NCI-H345 (cell line): ENCODE results near the gene GLG1.

Experiments used
- DNase-seq: peaks from one replicate; lab custom pipeline; 2025; lab: John Stamatoyannopoulos, UW

Gene GLG1

DNA sequence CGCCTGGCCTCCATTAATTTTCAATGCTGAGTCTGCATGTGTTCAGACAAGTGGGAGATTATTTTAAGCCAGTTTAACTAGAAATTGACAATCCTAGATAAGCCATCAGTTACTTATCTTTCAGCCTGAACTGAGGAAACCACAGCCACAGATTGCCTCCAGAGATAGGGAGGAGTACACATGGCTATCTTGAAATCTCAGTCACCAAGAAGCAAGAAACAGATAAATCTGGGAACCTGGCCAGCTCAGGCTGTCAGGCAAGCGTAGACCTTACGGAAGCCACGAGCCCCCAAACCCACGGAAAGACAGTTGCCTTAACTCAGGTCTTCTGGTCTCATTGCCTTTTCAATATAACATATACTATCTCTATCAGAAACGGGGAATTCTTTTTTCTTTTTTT lies 2.0 kb upstream of the GLG1 start:
- no peak for DNase-seq

DNA sequence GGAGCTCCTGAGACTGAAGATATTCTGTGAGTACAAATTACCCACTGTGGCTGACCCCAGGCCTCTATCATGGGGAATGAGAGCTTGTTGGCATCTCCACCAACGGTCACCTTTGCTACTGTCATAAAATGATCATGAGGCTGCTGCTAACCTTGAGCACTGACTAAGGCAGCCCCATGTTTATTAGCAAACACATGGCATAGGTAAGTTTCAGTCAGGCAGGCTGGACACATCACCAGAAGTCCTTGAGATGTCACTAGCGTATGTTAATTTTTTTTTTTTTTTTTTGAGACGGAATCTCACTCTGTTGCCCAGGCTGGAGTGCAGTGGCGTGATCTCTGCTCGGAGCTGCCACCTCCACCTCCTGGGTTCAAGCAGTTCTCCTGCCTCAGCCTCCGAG lies 1.5 kb upstream of the GLG1 start:
- DNase-seq: no peak

- DNase-seq: no peak
Observed at GRCh38 chr16:74607962-74608356, 1.0 kb upstream of the GLG1 start.

- DNase-seq: no peak
Observed at GRCh38 chr16:74607310-74607961, 522 bp upstream of the GLG1 start.

DNA sequence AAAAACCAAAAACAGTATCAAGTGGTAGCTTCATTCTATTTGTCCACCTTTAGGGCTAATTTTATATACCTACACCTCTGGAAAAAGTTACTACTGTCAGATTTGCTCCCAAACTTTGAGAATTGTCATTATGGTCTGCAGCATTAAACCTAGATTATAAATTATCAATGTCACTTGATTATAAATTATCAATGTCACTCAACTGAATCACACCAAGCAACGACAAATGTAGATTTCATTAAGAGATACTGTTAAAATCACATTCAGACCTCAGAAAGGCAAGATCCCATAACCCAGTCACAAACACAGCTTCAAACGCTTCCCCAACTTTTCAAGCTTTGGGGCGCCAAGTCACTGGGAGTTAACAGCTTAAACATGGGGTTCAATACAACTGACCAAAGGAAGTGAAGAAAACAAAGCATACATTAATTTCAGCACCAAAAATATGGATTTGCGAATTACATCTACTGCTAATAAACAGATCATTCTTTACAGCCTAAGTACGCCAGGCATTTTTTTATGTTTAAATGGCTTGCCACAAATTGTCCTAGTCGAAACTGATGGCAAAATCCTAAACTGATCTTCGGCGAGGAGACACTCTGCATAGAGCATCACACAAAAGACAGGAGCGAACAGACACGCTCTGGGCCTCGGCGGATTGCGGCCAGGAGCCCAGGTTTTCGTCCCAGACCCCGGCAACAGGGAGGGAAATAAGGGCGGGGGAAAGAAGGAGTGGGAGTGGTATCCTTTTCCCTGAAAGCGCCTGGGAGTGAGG lies 981 bp downstream of the GLG1 start:
- no peak for DNase-seq

DNA sequence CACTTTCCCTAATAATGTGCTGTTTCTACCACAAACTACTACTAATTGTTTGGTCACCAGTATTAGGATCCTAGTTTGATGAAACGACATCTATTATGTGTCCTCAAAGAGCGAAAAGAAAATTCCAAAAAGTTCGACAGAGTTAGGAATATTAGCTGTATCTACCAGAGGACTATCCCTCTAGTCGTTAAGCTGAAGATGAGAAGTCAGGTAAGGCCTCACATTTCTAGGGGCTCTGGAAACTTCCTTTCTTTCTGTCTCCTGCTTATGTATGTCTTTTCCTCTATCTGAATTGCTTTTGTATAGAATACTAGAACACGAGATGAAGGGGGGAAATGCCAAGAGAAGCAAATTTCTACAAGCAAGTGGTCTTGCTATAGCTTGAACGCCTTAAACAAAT lies 1.6 kb downstream of the GLG1 start:
- no peak for DNase-seq

- DNase-seq: no peak
Observed at GRCh38 chr16:74603848-74604247, 3.1 kb downstream of the GLG1 start.

DNA sequence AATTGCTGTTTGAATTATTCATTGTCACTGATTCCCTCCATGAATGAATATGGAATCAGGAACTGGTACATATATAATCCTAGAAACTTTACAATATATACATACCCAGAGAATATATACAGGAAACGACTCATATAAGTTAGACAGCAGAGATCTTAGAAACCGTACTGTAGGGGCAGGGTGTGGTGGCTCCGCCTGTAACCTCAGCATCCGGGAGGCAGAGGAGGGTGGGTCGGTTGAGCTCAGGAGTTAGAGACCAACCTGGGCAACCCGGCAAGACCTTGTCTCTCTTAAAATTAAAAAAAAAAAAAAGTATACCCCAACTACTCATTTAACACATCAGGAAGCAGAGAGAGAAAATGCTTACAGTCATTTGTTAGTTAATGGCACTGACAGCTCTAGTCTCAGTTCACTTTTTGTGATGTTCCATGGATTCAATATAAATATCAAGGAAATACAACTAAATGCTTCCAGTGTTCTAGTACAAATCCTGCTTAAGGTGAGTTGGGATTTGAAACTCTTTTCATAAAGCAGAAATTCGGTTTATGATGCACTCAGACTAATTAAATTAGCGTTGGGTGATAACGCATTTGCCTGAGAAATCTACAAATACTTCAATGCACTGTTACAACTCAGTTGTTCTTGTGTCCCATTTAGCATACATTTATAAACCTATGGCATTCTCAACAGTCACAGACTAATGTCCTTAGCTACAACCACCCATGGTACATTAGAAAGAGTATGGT lies 5.6 kb downstream of the GLG1 start:
- DNase-seq: no peak

GRCh38 chr16:74596586-74596985 lies 10.3 kb downstream of the GLG1 start:
- no peak for DNase-seq

GRCh38 chr16:74592847-74593246 lies 14.1 kb downstream of the GLG1 start:
- no peak for DNase-seq

- no peak for DNase-seq
Observed at GRCh38 chr16:74591876-74592650, 14.9 kb downstream of the GLG1 start.

DNA sequence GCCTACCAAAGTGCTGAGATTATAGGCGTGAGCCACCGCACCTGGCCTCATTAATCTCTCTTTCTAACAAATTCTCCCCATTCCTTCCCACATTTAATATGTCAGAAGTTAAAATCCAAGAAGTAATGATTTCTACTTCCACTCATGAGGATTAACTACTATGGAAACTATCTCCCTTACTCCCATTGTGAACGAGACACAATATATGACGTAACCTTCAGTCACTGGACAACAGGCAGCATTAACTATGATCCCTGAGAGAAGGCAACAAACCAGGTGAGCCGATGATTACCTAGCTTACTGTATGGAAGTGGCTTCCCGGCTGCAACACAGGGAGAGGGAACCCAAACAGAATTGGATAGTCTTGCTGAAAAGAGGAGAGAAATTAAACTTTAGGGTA lies 20.0 kb downstream of the GLG1 start:
- no peak for DNase-seq

DNA sequence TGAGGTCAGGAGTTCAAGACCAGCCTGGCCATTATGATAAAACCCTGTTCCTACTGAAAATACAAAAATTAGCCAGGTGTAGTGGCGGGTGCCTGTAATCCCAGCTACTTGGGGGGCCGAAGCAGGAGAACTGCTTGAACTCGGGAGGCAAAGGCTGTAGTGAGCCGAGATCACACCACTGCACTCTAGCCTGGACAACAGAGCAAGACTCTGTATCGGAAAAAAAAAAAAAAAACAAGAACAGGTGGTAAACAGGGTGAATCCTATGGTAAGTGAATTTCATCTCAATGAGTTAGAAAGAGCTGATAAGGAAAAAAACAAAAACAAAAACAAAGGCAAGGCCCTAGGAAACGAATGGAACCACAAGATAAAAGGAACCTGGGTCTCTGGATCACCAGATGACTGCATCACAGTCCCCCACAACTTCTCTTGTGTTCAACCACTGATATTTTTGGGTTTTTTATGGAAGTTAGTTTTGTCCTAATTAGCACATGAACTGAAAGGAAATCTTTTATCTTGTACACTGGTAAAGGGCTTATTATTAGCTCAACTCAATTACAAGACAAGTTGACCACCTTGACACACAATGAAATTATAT lies 21.0 kb downstream of the GLG1 start:
- DNase-seq: no peak

GRCh38 chr16:74583926-74584666 lies 22.8 kb downstream of the GLG1 start:
- no peak for DNase-seq

DNA sequence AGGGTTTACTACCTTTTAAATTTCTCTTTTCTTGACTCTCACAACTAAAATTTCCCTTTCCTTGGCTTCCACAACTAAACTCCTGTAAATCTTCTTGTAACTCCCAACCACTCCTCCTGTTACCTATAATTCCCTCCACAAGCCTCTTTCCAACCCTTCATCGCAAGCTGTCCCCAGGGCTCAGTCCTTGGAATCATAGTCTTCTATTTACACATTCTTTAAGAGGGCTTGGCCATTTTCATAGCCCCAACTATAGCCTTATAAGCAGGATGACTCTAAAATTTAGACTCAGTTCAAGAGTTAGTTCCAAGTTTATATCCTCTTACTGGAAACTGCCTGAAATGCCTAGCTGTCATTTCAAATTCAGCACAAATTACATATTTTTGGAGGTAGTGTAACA lies 23.9 kb downstream of the GLG1 start:
- no peak for DNase-seq

GRCh38 chr16:74580833-74581232 lies 26.1 kb downstream of the GLG1 start:
- DNase-seq: no peak

DNA sequence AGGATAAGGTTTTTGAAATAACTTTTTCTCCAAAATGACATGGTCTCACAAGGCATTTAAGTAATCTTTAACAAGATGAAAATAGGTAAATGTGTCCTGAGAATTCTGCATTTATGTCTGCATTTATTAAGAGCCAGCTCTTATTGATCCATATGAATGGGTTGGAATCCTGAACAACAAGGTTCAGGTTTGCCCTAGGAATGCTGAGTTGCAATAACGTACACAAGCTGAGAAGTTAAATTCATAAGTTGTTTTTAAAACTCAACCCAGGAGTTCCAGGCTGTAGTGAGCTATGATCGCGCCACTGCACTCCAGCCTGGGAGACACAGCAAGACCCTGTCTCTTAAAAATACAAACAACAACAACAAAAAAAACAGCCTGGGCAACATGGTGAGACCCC lies 28.1 kb downstream of the GLG1 start:
- DNase-seq: no peak

DNA sequence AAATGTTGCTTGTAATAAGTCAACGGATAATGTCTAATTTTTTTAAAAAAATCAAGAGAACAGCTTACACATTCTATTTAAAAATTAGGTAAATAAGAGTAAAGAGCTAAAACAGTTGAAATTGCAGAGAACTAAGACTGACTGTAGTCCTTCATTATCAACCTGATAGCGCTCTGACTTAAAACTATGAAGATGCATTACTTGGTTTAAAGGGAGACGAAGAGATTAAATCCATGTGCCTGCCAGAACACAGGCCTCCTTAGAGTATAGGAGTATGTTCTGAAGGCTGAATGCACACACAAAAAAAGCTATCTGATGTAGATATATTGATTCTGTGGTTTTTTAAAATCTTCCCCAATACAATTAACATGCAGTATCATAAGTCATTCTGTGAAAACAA lies 28.5 kb downstream of the GLG1 start:
- DNase-seq: no peak

DNA sequence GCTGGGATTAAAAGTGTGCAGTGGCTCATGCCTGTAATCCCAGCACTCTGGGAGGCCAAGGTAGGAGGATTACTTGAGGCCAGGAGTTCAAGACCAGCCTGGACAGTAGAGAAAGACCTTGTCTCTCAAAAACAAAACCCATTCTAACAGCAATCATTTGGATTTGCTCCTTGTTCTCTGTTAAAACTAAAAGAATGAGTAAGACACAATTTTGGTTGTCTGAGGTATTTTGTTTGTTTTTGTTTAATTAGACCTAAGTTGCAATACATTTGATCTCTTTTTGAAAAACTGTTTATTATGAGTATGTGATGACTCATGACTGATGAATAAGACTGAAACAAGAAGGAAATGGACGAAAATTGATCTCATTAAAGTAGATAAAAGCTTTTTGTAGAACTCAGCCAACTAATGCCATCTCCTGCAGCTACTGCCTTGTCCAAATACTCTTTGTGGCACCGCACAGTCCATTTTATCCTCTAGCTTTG lies 29.0 kb downstream of the GLG1 start:
- no peak for DNase-seq

DNA sequence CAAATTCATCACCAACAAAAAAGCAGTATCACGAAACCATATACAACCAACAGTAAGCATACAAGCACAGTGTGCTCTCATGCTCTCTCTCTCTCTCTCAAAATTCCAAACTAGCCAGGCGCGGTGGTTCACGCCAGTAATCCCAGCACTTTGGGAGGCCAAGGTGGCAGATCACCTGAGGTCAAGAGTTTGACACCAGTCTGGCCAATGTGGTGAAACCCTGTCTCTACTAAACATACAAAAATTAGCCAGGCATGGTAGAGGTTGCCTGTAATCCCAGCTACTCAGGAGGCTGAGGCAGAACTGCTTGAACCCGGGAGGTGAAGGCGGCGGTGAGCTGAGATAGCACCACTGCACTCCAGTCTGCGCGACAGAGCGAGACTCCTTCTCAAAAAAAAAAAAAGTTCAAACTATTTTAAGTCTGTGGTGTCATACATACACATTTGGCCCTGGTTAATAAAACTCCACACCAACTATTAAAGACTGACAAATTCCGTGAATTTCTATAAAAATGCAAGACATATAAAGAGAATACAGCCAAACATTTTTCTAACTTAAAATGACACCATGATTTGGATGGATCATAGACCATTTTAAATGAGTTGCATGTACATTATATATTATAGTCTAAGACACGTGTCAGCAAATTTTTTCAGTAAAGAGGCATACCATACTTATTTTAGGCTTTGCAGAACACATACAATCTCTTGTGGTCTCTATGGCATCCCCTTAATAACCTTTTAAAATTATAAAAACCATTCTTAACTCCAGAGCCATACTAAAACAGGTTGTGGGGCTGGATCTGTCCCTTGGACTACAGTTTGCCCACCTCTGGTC lies 30.9 kb downstream of the GLG1 start:
- DNase-seq: no peak
